IMR-90 (cell line): ENCODE measurements around the gene RAB34. TPM values are rescaled to one million over a fixed set of nuclear protein-coding genes. Genes with fewer than 3 reads are reported as not detected.

Experiments used
- ATAC-seq: fragments of 200-7000 bp; cut with Tn5 transposase; 2 replicates; pipeline ENCODE4 v1.9.1; 2020; ENCODE audit warnings: low read depth, mild to moderate bottlenecking, moderate library complexity
- BruUV-seq: library from RNA; stranded (reverse); fragments of 400-500 nt; replicated peaks from 2 replicates; lab custom pipeline; 2021; lab: Mats Ljungman, UMichigan
- CTCF ChIA-PET: fragments of 300-600 bp; formaldehyde crosslinking; extraction: SDS; loops from one replicate; lab custom pipeline; 2021; ENCODE audit warnings: antibody characterized with exemption; lab: Yijun Ruan, JAX
- POLR2A ChIA-PET: fragments of 300-600 bp; sonication (Branson Sonifier 250); formaldehyde crosslinking; loops from one replicate; lab custom pipeline; 2022; ENCODE audit warnings: antibody characterized with exemption; ENCODE audit not compliant: unreplicated experiment; lab: Charles Lee
- DNase-seq: peaks from one replicate; pipeline ENCODE4 v3.0.0; 2013
- H2AFZ ChIP-seq: replicated peaks from 2 replicates; pipeline ENCODE3; 2013; ENCODE audit warnings: low read length, mild to moderate bottlenecking; ENCODE audit not compliant: poor library complexity
- H2AK5ac ChIP-seq: 2 replicates; pipeline ENCODE4 v1.6.1; 2013; ENCODE audit warnings: low read depth, low read length, inconsistent platforms
- H2AK9ac ChIP-seq: replicated peaks from 2 replicates; pipeline ENCODE3; 2013; ENCODE audit warnings: mild to moderate bottlenecking, low read depth, low read length, moderate library complexity; ENCODE audit not compliant: poor library complexity
- H2BK120ac ChIP-seq: 2 replicates; pipeline ENCODE4 v1.6.1; 2013; ENCODE audit warnings: low read depth, low read length, inconsistent platforms
- H2BK15ac ChIP-seq: 3 replicates; pipeline ENCODE4 v1.6.1; 2013; ENCODE audit warnings: low read depth, low read length, inconsistent platforms
- H2BK20ac ChIP-seq: 2 replicates; pipeline ENCODE4 v1.6.1; 2013; ENCODE audit warnings: low read depth, mild to moderate bottlenecking, inconsistent platforms, low read length, moderate library complexity
- H2BK5ac ChIP-seq: 2 replicates; pipeline ENCODE4 v1.6.1; 2013; ENCODE audit warnings: mild to moderate bottlenecking, low read depth, low read length, inconsistent platforms; ENCODE audit not compliant: poor library complexity, severe bottlenecking
- H3K14ac ChIP-seq: replicated peaks from 2 replicates; pipeline ENCODE4 v1.6.1; 2013; ENCODE audit warnings: low read depth, low read length, inconsistent platforms
- H3K18ac ChIP-seq: 2 replicates; pipeline ENCODE4 v1.6.1; 2013; ENCODE audit warnings: low read depth, low read length, control low read depth
- H3K23ac ChIP-seq: 2 replicates; pipeline ENCODE4 v1.6.1; 2013; ENCODE audit warnings: low read depth, low read length, inconsistent platforms
- H3K27ac ChIP-seq: 2 replicates; pipeline ENCODE4 v1.5.1; 2013; ENCODE audit warnings: mild to moderate bottlenecking, control low read depth, low read length; ENCODE audit not compliant: insufficient read depth
- H3K27me3 ChIP-seq: 2 replicates; pipeline ENCODE4 v1.6.1; 2013; ENCODE audit warnings: low read length; ENCODE audit not compliant: control insufficient read depth, insufficient read depth
- H3K36me3 ChIP-seq: 2 replicates; pipeline ENCODE4 v1.6.1; 2013; ENCODE audit warnings: low read length, mixed read lengths; ENCODE audit not compliant: control insufficient read depth, insufficient read depth
- H3K4ac ChIP-seq: 2 replicates; pipeline ENCODE4 v1.6.1; 2013; ENCODE audit warnings: low read depth, low read length, inconsistent platforms
- H3K4me1 ChIP-seq: 2 replicates; pipeline ENCODE4 v1.6.1; 2013; ENCODE audit warnings: low read length, mixed read lengths; ENCODE audit not compliant: control insufficient read depth, insufficient read depth
- H3K4me2 ChIP-seq: 2 replicates; pipeline ENCODE4 v1.6.1; 2013; ENCODE audit warnings: low read depth, mild to moderate bottlenecking, control low read depth, low read length, moderate library complexity
- H3K4me3 ChIP-seq: 2 replicates; pipeline ENCODE4 v1.5.1; 2013; ENCODE audit warnings: low read depth, mild to moderate bottlenecking, control low read depth, low read length, moderate library complexity; ENCODE audit not compliant: insufficient read depth
- H3K56ac ChIP-seq: 2 replicates; pipeline ENCODE4 v1.6.1; 2013; ENCODE audit warnings: low read length, inconsistent platforms; ENCODE audit not compliant: insufficient read depth; ENCODE audit errors: extremely low read depth
- H3K79me1 ChIP-seq, 2 experiments: 2 replicates each; pipeline ENCODE4 v1.6.1; 2013; ENCODE audit warnings: low read length in 2 of 2, inconsistent platforms in 1 of 2, low read depth in 1 of 2
- H3K9ac ChIP-seq: 2 replicates; pipeline ENCODE4 v1.6.1; 2013; ENCODE audit warnings: low read depth, low read length, control low read depth
- H3K9me1 ChIP-seq: 2 replicates; pipeline ENCODE4 v1.6.1; 2013; ENCODE audit warnings: low read length, inconsistent platforms; ENCODE audit not compliant: insufficient read depth
- H3K9me3 ChIP-seq: 2 replicates; pipeline ENCODE4 v1.6.1; 2013; ENCODE audit warnings: low read length; ENCODE audit not compliant: control insufficient read depth, insufficient read depth
- H4K20me1 ChIP-seq: 2 replicates; pipeline ENCODE4 v1.6.1; 2013; ENCODE audit warnings: low read length, inconsistent platforms; ENCODE audit not compliant: insufficient read depth
- H4K5ac ChIP-seq: 2 replicates; pipeline ENCODE4 v1.6.1; 2013; ENCODE audit warnings: mild to moderate bottlenecking, low read depth, low read length, control low read depth
- H4K8ac ChIP-seq, 2 experiments: 2 replicates each; pipeline ENCODE4 v1.6.1; 2013; ENCODE audit warnings: low read depth in 2 of 2, low read length in 2 of 2, control low read depth in 1 of 2, inconsistent platforms in 1 of 2
- H4K91ac ChIP-seq: 2 replicates; pipeline ENCODE4 v1.6.1; 2013; ENCODE audit warnings: low read depth, low read length, inconsistent platforms; ENCODE audit not compliant: insufficient read depth
- BHLHE40 ChIP-seq: fragments of 150-350 bp; IDR thresholded peaks from 2 replicates; pipeline ENCODE4 v1.6.1; 2016; ENCODE audit warnings: mild to moderate bottlenecking, low read depth, low read length
- CEBPB ChIP-seq: IDR thresholded peaks from 2 replicates; pipeline ENCODE4 v1.6.1; 2012; ENCODE audit warnings: low read depth, low read length, improper control_type of control experiment
- CHD1 ChIP-seq: IDR thresholded peaks from 2 replicates; pipeline ENCODE4 v1.6.1; 2012; ENCODE audit warnings: low read depth, low read length, improper control_type of control experiment
- FOS ChIP-seq: fragments of 150-350 bp; IDR thresholded peaks from 2 replicates; pipeline ENCODE4 v1.6.1; 2016; ENCODE audit warnings: low read depth, low read length
- MAFK ChIP-seq: IDR thresholded peaks from 2 replicates; pipeline ENCODE4 v1.6.1; 2012; ENCODE audit warnings: low read depth, low read length, improper control_type of control experiment
- MAZ ChIP-seq: IDR thresholded peaks from 2 replicates; pipeline ENCODE4 v1.6.1; 2012; ENCODE audit warnings: low read depth, mild to moderate bottlenecking, low read length, improper control_type of control experiment, moderate library complexity, borderline replicate concordance
- MXI1 ChIP-seq: IDR thresholded peaks from 2 replicates; pipeline ENCODE4 v1.6.1; 2012; ENCODE audit warnings: low read depth, mild to moderate bottlenecking, low read length, moderate library complexity, borderline replicate concordance
- NFE2L2 ChIP-seq: fragments of 150-350 bp; IDR thresholded peaks from 2 replicates; pipeline ENCODE4 v1.6.1; 2016; ENCODE audit warnings: low read depth, mild to moderate bottlenecking, low read length
- POLR2A ChIP-seq: IDR thresholded peaks from 2 replicates; pipeline ENCODE4 v1.6.1; 2012; ENCODE audit warnings: mild to moderate bottlenecking, low read depth, low read length
- RAD21 ChIP-seq: IDR thresholded peaks from 2 replicates; pipeline ENCODE4 v1.6.1; 2012; ENCODE audit warnings: low read length, improper control_type of control experiment
- RCOR1 ChIP-seq: IDR thresholded peaks from 2 replicates; pipeline ENCODE4 v1.6.1; 2012; ENCODE audit warnings: mild to moderate bottlenecking, low read length, improper control_type of control experiment; ENCODE audit not compliant: insufficient replicate concordance
- RFX5 ChIP-seq: IDR thresholded peaks from 2 replicates; pipeline ENCODE4 v1.8.0; 2012; ENCODE audit warnings: low read depth, mild to moderate bottlenecking, low read length, moderate library complexity
- SMC3 ChIP-seq: fragments of 150-350 bp; IDR thresholded peaks from 2 replicates; pipeline ENCODE4 v1.6.1; 2016; ENCODE audit warnings: low read depth, mild to moderate bottlenecking, antibody characterized with exemption, low read length, moderate library complexity
- WGBS, 2 experiments: methylation state at CpG; one replicate each; pipeline versions ENCODE4 v1.1.5 to v1.1.7; 2013; ENCODE audit warnings: missing lambda C conversion rate in 2 of 2; ENCODE audit not compliant: insufficient read length in 1 of 2; ENCODE audit errors: extremely low coverage in 2 of 2; 5-methylcytosine and 5-hydroxymethylcytosine counted together
- dilution Hi-C: fragments of 300-500 bp; cut with HindIII; formaldehyde crosslinking; loops from one replicate; pipeline ENCODE4 v1.14.3; 2018; ENCODE audit warnings: low sequenced_read_pairs; ENCODE audit not compliant: unreplicated experiment
- in situ Hi-C: fragments of 300-500 bp; cut with MboI; formaldehyde crosslinking; loops from 3 replicates; pipeline ENCODE4 v1.14.3; 2019; ENCODE audit warnings: low sequenced_read_pairs, inconsistent platforms, mixed read lengths
- intact Hi-C: fragments of 100-400 bp; cut with micrococcal nuclease; formaldehyde crosslinking; loops from 2 replicates; pipeline ENCODE4 v1.10.0; 2022
- polyA plus RNA-seq, 3 experiments: library from polyadenylated mRNA; depleted of rRNA; stranded (reverse); fragments of >200 nt; gene quantifications; 2 replicates each; pipeline ENCODE4 v1.2.3, GENCODE V29; 2012; ENCODE audit warnings: low replicate concordance in 1 of 3
- total RNA-seq: library from RNA; depleted of rRNA; stranded (reverse); fragments of >200 nt; gene quantifications from 2 replicates; pipeline ENCODE4 v1.2.3, GENCODE V29; 2012
- TF ChIP-seq, protein P1 (sequence below): conservative IDR thresholded peaks from 2 replicates; pipeline ENCODE4 v1.5.1; 2012; ENCODE audit warnings: mild to moderate bottlenecking, low read depth, low read length, improper control_type of control experiment
- TF ChIP-seq, protein P2 (sequence below): fragments of 150-350 bp; IDR thresholded peaks from 2 replicates; pipeline ENCODE4 v1.6.1; 2016; ENCODE audit warnings: low read depth, mild to moderate bottlenecking, low read length, moderate library complexity, borderline replicate concordance
- TF ChIP-seq, protein P3 (sequence below): fragments of 150-350 bp; IDR thresholded peaks from 2 replicates; pipeline ENCODE4 v1.6.1; 2017; ENCODE audit warnings: mild to moderate bottlenecking, antibody characterized with exemption, low read length, low read depth

RAB34 gene
- total and polyA plus RNA-seq, 2 of the 4 experiments (the other 2 are of a cell fraction): 351 to 387 TPM

DNA sequence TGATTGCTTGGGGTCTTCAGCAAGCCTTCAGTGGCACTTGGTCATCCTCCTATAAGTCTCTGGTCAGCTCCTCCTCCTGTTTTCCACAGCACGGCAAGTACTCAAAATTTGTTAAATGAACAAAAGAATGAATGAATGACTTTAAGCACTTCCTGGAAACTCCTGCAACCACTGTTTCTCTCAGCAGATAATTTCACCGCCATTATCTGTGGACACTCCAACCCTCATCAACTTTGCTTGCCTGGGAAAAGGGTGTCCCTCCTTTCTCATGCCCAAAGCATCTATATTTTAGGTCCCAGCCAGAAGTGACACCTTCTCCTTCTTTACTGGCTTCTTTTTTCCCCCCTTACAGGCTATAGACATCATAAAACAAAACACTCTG lies 10.3 kb downstream of the RAB34 start:
- Histone ChIP-seq H3K4me3 (no peak overlapping the region), H3K27ac (no peak overlapping the region), H4K20me1 (no peaks in the 10 kb centered on the region), H4K8ac (no peak overlapping the region), H3K4me2 (no peak overlapping the region), H3K27me3 (no peaks in the 10 kb centered on the region), H3K79me1 (peaks cover 6 to 13% of the 10 kb centered on the region in 2 experiments; a peak in 3 of 4 replicates), H2AK9ac (no peak overlapping the region), H3K4ac (no peak overlapping the region), H2BK5ac (no peak overlapping the region), H3K23ac (no peak overlapping the region), H3K4me1 (peaks cover 6% of the 10 kb centered on the region), H3K36me3 (peaks cover 35% of the 10 kb centered on the region), H3K56ac (no peak overlapping the region), H3K9ac (no peak overlapping the region), H2BK20ac (no peak overlapping the region), H3K18ac (no peak overlapping the region), H4K5ac (no peak overlapping the region), H3K14ac (no peak overlapping the region), H2AFZ (no peak overlapping the region), H2BK15ac (no peak overlapping the region), H4K91ac (no peak overlapping the region), H3K9me1 (peaks cover 8% of the 10 kb centered on the region), H3K9me3 (no peaks in the 10 kb centered on the region), H2AK5ac (no peak overlapping the region), H2BK120ac (no peak overlapping the region)
- POLR2A ChIA-PET: no interaction called here
- dilution Hi-C loops (no loop called here), intact Hi-C loops (no loop called here), in situ Hi-C loops (no loop called here)
- no peak for DNase-seq
- CTCF ChIA-PET: no interaction called here
- ATAC-seq: no peak
- no TSS peak for BruUV-seq
- 100% methylated on average over 1 of the region's 2 CpGs; no CpG with 5 or more reads in 1 of the 2 experiments for WGBS, 2 experiments
- TF ChIP-seq SMC3 (no peak), CHD1 (no peak), FOS (no peak), RFX5 (no peak), MAZ (no peak), MAFK (no peak), CEBPB (no peak), RAD21 (no peak), POLR2A (no peak), RCOR1 (no peak), MXI1 (no peak), BHLHE40 (no peak), NFE2L2 (no peak)
- TF ChIP-seq, protein P1, sequence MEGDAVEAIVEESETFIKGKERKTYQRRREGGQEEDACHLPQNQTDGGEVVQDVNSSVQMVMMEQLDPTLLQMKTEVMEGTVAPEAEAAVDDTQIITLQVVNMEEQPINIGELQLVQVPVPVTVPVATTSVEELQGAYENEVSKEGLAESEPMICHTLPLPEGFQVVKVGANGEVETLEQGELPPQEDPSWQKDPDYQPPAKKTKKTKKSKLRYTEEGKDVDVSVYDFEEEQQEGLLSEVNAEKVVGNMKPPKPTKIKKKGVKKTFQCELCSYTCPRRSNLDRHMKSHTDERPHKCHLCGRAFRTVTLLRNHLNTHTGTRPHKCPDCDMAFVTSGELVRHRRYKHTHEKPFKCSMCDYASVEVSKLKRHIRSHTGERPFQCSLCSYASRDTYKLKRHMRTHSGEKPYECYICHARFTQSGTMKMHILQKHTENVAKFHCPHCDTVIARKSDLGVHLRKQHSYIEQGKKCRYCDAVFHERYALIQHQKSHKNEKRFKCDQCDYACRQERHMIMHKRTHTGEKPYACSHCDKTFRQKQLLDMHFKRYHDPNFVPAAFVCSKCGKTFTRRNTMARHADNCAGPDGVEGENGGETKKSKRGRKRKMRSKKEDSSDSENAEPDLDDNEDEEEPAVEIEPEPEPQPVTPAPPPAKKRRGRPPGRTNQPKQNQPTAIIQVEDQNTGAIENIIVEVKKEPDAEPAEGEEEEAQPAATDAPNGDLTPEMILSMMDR: no peak
- TF ChIP-seq, protein P2, sequence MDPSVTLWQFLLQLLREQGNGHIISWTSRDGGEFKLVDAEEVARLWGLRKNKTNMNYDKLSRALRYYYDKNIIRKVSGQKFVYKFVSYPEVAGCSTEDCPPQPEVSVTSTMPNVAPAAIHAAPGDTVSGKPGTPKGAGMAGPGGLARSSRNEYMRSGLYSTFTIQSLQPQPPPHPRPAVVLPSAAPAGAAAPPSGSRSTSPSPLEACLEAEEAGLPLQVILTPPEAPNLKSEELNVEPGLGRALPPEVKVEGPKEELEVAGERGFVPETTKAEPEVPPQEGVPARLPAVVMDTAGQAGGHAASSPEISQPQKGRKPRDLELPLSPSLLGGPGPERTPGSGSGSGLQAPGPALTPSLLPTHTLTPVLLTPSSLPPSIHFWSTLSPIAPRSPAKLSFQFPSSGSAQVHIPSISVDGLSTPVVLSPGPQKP: no peak
- TF ChIP-seq, protein P3, sequence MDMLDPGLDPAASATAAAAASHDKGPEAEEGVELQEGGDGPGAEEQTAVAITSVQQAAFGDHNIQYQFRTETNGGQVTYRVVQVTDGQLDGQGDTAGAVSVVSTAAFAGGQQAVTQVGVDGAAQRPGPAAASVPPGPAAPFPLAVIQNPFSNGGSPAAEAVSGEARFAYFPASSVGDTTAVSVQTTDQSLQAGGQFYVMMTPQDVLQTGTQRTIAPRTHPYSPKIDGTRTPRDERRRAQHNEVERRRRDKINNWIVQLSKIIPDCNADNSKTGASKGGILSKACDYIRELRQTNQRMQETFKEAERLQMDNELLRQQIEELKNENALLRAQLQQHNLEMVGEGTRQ: no peak
